LNCaP clone FGC (cell line): Measurements from ENCODE around the gene DES.

ENCODE experiments used
- DNase-seq: peaks from one replicate; pipeline ENCODE4 v3.0.0-alpha.2; 2011; ENCODE audit warnings: low read depth
- H3K4me3 ChIP-seq: 2 replicates; pipeline ENCODE4 v1.5.1; 2011; ENCODE audit warnings: mild to moderate bottlenecking, low read depth, low read length, control low read depth
- CTCF ChIP-seq: IDR thresholded peaks from 2 replicates; pipeline ENCODE4 v1.5.1; 2012; ENCODE audit warnings: mild to moderate bottlenecking; ENCODE audit not compliant: control insufficient read depth, insufficient read depth; ENCODE audit errors: extremely low read depth

DES gene

GRCh38 chr2:219455581-219455980 lies 37.4 kb downstream of the DES start:
- H3K4me3 ChIP-seq: no peak overlapping the region
- DNase-seq: no peak
- TF ChIP-seq CTCF: no peak

- no peak overlapping the region for H3K4me3 ChIP-seq
- no peak for TF ChIP-seq CTCF
These were observed 39.7 kb downstream of the DES start for GRCh38 chr2:219457784-219458369.

GRCh38 chr2:219458996-219459395 lies 40.8 kb downstream of the DES start:
- DNase-seq: no peak
- no peak for TF ChIP-seq CTCF
- no peak overlapping the region for H3K4me3 ChIP-seq

More at GRCh38 chr2:219457784-219458369, 39.7 kb downstream of the DES start:
- no peak for DNase-seq

- no peak for DNase-seq
- H3K4me3 ChIP-seq: no peak overlapping the region
- TF ChIP-seq CTCF: peak; percentile 65
These were observed 41.5 kb downstream of the DES start for GRCh38 chr2:219459460-219460311.

GRCh38 chr2:219460424-219460926 lies 42.3 kb downstream of the DES start:
- TF ChIP-seq CTCF: no peak
- no peak overlapping the region for H3K4me3 ChIP-seq
- no peak for DNase-seq

- DNase-seq: no peak
- TF ChIP-seq CTCF: no peak
- H3K4me3 ChIP-seq: no peak overlapping the region
These were observed 42.9 kb downstream of the DES start for GRCh38 chr2:219461047-219461514.
